Activated naive CD8-positive, alpha-beta T cell treated with anti-CD3 and anti-CD28 coated beads, Interleukin-2, amount 50 U/mL, for 24 hours (primary cell): Measurements from ENCODE around the gene ENG.

Experiments
- ATAC-seq: fragments of 150-1000 bp; cut with Tn5 transposase; one replicate; pipeline ENCODE4 v1.10.0; 2021
- DNase-seq: peaks from one replicate; pipeline ENCODE4 v3.0.0; 2021
- H3K27ac Mint-ChIP-seq: one replicate; pipeline ENCODE4 v1.8.0; 2021; ENCODE audit warnings: mild to moderate bottlenecking, mixed read lengths
- H3K27me3 Mint-ChIP-seq: one replicate; pipeline ENCODE4 v1.8.0; 2021; ENCODE audit warnings: mixed read lengths
- H3K36me3 Mint-ChIP-seq: one replicate; pipeline ENCODE4 v1.8.0; 2021; ENCODE audit warnings: low read depth, mixed read lengths
- H3K4me1 Mint-ChIP-seq: one replicate; pipeline ENCODE4 v1.8.0; 2021; ENCODE audit warnings: mixed read lengths
- H3K4me3 Mint-ChIP-seq: one replicate; pipeline ENCODE4 v1.8.0; 2021; ENCODE audit warnings: mild to moderate bottlenecking, moderate library complexity, mixed read lengths
- H3K9me3 Mint-ChIP-seq: one replicate; pipeline ENCODE4 v1.8.0; 2021; ENCODE audit warnings: mixed read lengths

The ENG gene

DNA sequence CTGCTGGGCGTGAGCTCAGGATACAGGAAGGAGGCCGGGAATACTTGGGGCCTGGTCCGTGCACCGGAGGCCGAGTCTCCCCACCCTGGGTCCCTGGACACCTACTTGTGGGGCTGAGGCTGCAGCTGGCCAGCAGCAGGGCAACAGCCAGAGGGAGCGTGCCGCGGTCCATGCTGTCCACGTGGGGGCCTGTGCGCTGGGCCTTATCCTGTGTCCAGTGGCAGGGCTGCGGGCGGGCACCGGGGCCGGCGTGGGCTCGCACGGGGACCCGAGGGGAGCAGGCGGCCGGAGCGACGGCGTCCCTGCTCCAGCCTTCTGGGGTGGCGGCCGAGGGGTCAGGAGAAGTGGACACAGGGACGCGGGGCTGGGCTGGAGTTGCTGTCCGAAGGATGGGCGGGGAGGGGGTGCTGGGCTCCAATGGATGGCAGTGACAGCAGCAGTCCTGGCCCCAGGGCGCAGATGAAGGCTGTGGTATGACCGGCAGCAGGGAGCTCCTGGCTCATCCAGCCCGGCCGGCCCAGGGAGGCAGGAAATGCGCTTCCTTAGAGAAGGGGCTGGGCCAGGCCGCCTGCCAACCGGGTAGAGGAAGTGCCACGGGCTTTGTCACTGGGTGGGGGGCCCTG is at the start of gene ENG:
TSS of gene ENG (minus strand) at position 475 of the 623 bp plus-strand sequence. CDS start at position 172, 303 bp downstream.
- H3K36me3 Mint-ChIP-seq = peaks cover 21% of the 10 kb centered on the region
- peaks cover 32% of the 10 kb centered on the region for H3K4me1 Mint-ChIP-seq
- peak; percentile 62 for ATAC-seq
- peaks cover 3% of the 10 kb centered on the region for H3K9me3 Mint-ChIP-seq
- H3K4me3 Mint-ChIP-seq = peak within 1 kb of the TSS; percentile 88
- H3K27ac Mint-ChIP-seq = peak within 1 kb of the TSS; percentile 85
- DNase-seq = peak; percentile 41
- H3K27me3 Mint-ChIP-seq = no peaks in the 10 kb centered on the region

DNA sequence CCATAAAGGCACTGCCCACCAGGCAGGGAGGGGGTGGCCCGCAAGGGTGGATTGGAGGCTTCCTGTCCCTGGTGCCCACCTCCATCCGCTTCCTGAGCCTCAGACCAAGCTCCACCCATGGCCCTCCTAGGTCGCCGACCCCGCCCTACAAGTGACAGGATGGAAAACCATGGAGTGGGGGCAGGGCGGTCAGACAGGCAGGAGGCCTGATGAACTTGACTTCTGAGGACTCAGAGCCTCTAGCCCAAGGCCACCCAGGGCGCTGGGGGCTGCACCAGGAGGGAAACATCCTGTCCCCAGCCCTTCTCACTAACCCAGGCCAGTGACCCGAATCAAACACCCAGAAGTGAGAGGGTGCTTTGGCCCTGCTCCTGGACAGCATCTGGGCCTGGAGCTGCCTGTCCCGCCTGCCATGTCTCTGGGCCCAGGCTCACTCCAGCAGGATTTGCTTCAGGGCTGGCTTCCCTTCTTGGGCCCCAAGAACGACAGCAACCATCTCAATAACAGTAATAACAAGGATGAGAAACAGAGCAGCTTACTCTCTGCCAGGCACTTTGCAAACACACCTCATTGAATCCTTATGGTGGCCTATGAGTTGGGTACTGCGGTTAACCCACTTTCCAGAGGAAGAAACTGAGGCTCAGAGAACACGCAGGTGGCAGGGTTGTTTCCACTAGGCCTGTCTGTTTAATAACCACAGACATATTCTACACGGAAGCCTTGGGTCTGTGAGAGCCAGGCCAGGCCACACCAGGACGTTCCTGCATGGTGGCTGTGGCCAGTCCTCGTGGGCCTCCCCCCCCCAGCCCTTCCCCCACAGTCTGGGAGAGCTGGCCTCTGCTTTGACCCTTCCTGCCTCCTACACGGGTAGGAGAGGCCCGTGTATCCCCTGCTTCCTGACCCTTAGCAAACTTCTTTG is 49.4 kb upstream of the ENG start:
- ATAC-seq (peak; percentile 58), DNase-seq (peak; percentile 96)
- Mint-ChIP-seq H3K36me3 (peaks cover 4% of the 10 kb centered on the region), H3K27me3 (no peaks in the 10 kb centered on the region), H3K9me3 (no peaks in the 10 kb centered on the region), H3K27ac (peak overlapping the region; percentile 99), H3K4me3 (peak overlapping the region; percentile 89), H3K4me1 (peaks cover 67% of the 10 kb centered on the region)

GRCh38 chr9:127899128-127899943 is 44.9 kb upstream of the ENG start, which contains the start of gene ST6GALNAC6:
ST6GALNAC6 (minus strand) TSS chr9:127899603; CDS start chr9:127897981, 1,622 bp downstream.
- Mint-ChIP-seq H3K4me3 (peak within 1 kb of the TSS; percentile 85), H3K27ac (peak within 1 kb of the TSS; percentile 85), H3K4me1 (peaks cover 44% of the 10 kb centered on the region), H3K9me3 (no peaks in the 10 kb centered on the region), H3K27me3 (no peaks in the 10 kb centered on the region), H3K36me3 (peaks cover 33% of the 10 kb centered on the region)
- DNase-seq = peak; percentile 84
- peak; percentile 66 for ATAC-seq

- peak overlapping the region; percentile 85 for H3K4me3 Mint-ChIP-seq
- ATAC-seq (peak; percentile 6), DNase-seq (peak; percentile 43)
- peaks cover 40% of the 10 kb centered on the region for H3K36me3 Mint-ChIP-seq
- peaks cover 4% of the 10 kb centered on the region for H3K9me3 Mint-ChIP-seq
- H3K27ac Mint-ChIP-seq = peak overlapping the region; percentile 84
- peaks cover 39% of the 10 kb centered on the region for H3K4me1 Mint-ChIP-seq
- H3K27me3 Mint-ChIP-seq = no peaks in the 10 kb centered on the region
Observed at GRCh38 chr9:127898433-127899127, 44.1 kb upstream of the ENG start.

DNA sequence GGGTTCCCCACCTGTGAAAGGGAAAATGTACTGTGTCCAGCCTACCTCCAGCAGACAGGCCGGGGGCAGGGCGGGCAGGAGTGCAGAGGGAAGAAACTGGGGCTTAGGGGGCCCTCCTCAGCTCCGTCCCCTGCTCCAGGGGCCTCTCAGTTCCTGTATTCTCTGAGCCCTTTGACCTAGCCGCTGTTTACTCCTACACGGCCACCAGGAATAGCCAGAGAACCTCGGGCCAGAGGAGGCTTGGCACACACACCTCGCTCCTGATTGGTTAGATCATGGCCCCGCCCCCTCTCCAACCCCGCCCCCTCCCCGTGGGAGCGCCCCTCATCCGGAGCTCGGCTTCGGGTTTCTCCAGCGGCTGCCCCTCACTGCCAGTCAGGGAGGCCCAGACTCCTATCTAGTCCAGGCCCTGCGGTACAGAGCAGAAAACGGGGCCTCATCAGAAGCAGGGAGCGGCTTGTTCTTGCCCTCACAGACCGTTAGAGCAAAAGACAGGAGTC is 42.8 kb upstream of the ENG start:
- no peaks in the 10 kb centered on the region for H3K27me3 Mint-ChIP-seq

DNA sequence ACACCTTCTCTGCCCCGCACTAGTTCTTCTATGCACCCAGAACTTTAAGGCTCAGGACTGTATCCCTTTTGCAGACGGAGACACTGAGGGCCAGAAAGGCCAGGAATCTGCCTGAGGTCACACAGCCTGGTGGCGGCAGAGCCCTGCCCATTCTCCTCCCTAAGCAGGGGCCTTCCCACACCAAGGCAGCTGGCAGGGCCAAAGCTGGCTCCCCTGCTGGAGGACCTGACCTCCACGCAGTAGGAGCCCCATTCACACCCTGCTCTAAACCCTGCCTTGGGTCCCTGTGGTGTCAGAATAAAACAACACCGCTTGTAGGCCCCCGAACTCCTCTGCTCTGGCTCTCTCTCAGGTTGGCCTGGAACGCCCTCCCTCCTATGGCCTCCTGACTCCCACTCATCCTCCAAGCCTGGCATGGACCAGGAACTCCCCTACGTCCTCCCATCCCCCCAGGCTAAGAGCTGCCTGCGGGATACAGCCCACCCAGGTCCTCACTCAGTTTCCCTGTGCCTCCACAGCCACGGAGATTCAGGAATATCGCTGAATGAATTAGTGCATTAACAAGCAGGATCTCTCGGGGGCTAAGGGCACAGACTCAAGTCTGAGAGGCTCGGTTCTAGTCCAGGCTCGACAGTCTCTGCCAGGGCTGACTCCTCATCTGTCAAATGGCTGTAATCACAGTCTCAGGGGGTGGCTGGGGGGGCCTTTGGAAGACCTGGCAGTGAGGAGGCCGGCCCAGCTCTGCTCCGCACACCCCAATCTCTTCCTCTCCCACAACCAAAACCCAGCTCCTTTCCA is 42.1 kb upstream of the ENG start:
- no peak overlapping the region for H3K4me3 Mint-ChIP-seq
- H3K4me1 Mint-ChIP-seq = peaks cover 28% of the 10 kb centered on the region
- H3K9me3 Mint-ChIP-seq = peaks cover 4% of the 10 kb centered on the region
- peaks cover 54% of the 10 kb centered on the region for H3K36me3 Mint-ChIP-seq
- H3K27ac Mint-ChIP-seq = no peak overlapping the region
- no peaks in the 10 kb centered on the region for H3K27me3 Mint-ChIP-seq
- no peak for DNase-seq
- no peak for ATAC-seq

More for the DNA sequence above, 42.8 kb upstream of the ENG start:
- ATAC-seq (no peak), DNase-seq (peak; percentile 57)
- H3K4me1 Mint-ChIP-seq = peaks cover 34% of the 10 kb centered on the region
- H3K36me3 Mint-ChIP-seq = peaks cover 54% of the 10 kb centered on the region
- no peak overlapping the region for H3K27ac Mint-ChIP-seq
- H3K4me3 Mint-ChIP-seq = peak overlapping the region; percentile 85
- H3K9me3 Mint-ChIP-seq = peaks cover 4% of the 10 kb centered on the region

- no peak for DNase-seq
- Mint-ChIP-seq H3K27ac (no peak overlapping the region), H3K4me3 (no peak overlapping the region), H3K9me3 (peaks cover 4% of the 10 kb centered on the region), H3K27me3 (no peaks in the 10 kb centered on the region), H3K4me1 (peaks cover 22% of the 10 kb centered on the region), H3K36me3 (peaks cover 58% of the 10 kb centered on the region)
- no peak for ATAC-seq
Observed at GRCh38 chr9:127895811-127896210, 41.4 kb upstream of the ENG start.

DNA sequence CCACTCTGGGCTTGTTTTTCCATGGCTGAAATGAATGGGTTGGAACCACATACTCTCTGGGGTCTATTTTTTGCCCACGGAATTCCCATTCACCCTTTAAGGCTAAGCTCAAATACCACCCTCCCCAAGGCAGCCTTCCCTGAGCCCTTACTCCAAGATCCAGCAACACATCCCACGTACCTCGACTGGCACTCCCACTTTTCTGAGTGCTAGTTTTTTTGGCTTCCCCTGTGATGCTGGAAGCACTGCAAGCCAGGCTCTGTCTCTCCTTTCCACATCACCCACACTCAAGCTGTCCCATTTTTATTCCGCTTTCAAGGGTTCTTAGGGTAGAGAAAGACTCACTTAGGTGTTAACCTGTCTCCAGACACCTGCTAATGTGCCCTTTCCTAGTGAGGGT is 38.9 kb upstream of the ENG start:
- H3K4me1 Mint-ChIP-seq = peaks cover 13% of the 10 kb centered on the region
- no peak overlapping the region for H3K4me3 Mint-ChIP-seq
- H3K27me3 Mint-ChIP-seq = no peaks in the 10 kb centered on the region
- H3K36me3 Mint-ChIP-seq = peaks cover 66% of the 10 kb centered on the region
- ATAC-seq (no peak), DNase-seq (no peak)
- peaks cover 4% of the 10 kb centered on the region for H3K9me3 Mint-ChIP-seq
- no peak overlapping the region for H3K27ac Mint-ChIP-seq

GRCh38 chr9:127892831-127893230 is 38.4 kb upstream of the ENG start:
- ATAC-seq (no peak), DNase-seq (no peak)
- Mint-ChIP-seq H3K36me3 (peaks cover 67% of the 10 kb centered on the region), H3K27ac (no peak overlapping the region), H3K27me3 (no peaks in the 10 kb centered on the region), H3K4me3 (no peak overlapping the region), H3K4me1 (peaks cover 10% of the 10 kb centered on the region), H3K9me3 (peaks cover 4% of the 10 kb centered on the region)

GRCh38 chr9:127890053-127890452 is 35.6 kb upstream of the ENG start:
- Mint-ChIP-seq H3K27ac (no peak overlapping the region), H3K9me3 (peaks cover 4% of the 10 kb centered on the region), H3K4me1 (peaks cover 9% of the 10 kb centered on the region), H3K27me3 (no peaks in the 10 kb centered on the region), H3K36me3 (peaks cover 61% of the 10 kb centered on the region), H3K4me3 (no peak overlapping the region)
- no peak for DNase-seq
- no peak for ATAC-seq

DNA sequence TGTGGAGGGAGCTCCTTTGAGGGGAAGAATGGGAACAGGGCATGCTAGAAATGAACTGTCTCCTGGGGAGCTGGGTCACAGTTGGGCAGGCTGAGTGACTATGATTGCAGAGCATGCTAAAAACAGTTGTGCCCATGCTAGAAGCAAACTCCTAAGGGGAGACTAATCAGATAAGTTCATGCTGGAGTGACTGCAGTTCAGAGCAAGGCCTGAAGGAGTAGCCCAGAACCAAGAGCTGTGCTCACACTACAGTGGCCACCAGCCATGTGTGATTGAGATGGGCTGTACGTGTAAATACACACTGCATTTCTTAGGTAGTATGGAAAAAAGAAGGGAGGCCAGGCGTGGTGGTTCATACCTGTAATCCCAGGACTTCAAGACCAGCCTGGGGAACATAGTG is 33.3 kb upstream of the ENG start:
- no peak overlapping the region for H3K27ac Mint-ChIP-seq
- peaks cover 48% of the 10 kb centered on the region for H3K36me3 Mint-ChIP-seq
- peaks cover 4% of the 10 kb centered on the region for H3K4me1 Mint-ChIP-seq
- H3K27me3 Mint-ChIP-seq = no peaks in the 10 kb centered on the region
- DNase-seq (no peak), ATAC-seq (no peak)
- no peaks in the 10 kb centered on the region for H3K9me3 Mint-ChIP-seq
- H3K4me3 Mint-ChIP-seq = no peak overlapping the region

DNA sequence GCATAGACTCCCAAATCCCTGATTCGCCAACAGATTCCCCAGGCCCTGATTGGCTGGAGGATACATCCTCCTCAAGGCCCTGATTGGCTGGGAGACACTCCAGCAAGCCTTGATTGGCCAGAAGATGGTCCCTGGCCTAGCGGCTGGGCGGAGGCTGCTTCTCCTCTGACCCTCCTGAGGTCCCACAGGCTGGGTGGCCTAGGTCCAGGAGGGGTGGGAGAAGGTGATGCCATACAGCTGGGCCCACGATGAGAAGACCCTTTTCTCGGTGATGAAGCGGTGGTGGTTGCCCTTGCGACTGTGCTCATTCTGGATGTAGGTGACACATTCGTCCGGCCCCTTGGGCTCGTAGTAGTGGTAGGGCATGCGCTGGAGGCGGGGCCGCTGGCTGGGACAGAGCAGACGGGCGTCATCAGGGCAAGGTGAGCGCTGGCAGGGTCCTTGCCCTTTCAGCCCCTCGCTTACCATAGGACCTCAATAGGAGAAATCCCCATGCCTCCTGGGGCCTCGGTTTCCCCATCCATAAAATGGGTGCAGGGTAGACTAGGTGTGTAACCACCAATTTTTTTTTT is 32.0 kb upstream of the ENG start:
- Mint-ChIP-seq H3K4me1 (peaks cover 4% of the 10 kb centered on the region), H3K9me3 (no peaks in the 10 kb centered on the region), H3K36me3 (peaks cover 42% of the 10 kb centered on the region), H3K27me3 (no peaks in the 10 kb centered on the region), H3K4me3 (no peak overlapping the region), H3K27ac (no peak overlapping the region)
- DNase-seq (no peak), ATAC-seq (no peak)
